Activated CD8-positive, alpha-beta memory T cell treated with anti-CD3 and anti-CD28 coated beads for 36 hours (primary cell): ENCODE results near the gene XIAP. TPM values are rescaled to one million over a fixed set of nuclear protein-coding genes. Genes with fewer than 3 reads are reported as not detected.
"Not testable (repeated sequence)": the region's sequence is repeated elsewhere in the genome, so short reads cannot be mapped to it uniquely, and the experiment has no call there.

Experiments used
- CTCF ChIA-PET: fragments of 350-600 bp; sonication (Branson Sonifier 250); formaldehyde crosslinking; loops from one replicate; lab custom pipeline; 2021; ENCODE audit warnings: antibody characterized with exemption; lab: Charles Lee
- POLR2A ChIA-PET: fragments of 350-600 bp; sonication (Branson Sonifier 250); formaldehyde crosslinking; loops from one replicate; lab custom pipeline; 2021; ENCODE audit warnings: antibody characterized with exemption; lab: Charles Lee
- total RNA-seq, 2 experiments: library from RNA; stranded (reverse); gene quantifications; one replicate each; pipeline ENCODE4 v1.2.3, GENCODE V29; 2021

The XIAP gene
- total RNA-seq, 2 experiments from 2014 or later: 36.7 to 37.2 TPM

GRCh38 chrX:123924186-123924585 is 64.3 kb downstream of the XIAP start:
- CTCF ChIA-PET: no interaction called here
- POLR2A ChIA-PET: no interaction called here

DNA sequence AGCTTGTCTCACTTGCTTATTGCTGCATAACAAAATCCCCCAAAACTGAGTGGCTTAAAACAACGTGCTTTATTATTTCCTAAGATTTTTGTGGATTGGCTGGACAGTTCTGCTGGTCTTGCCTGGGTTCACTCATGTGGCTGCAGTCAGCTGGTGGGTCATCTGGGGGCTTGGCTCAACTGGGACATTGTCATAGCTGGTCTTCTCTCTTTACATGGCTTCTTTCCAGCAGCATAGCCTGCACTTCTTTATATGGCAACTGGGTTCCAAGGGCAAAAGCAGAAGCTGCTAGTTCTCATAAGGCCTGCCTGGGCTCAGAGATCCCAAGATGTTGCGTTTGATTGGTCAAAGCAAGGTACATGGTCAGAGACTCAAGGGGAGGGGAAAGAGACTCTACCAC is 68.0 kb downstream of the XIAP start:
- CTCF ChIA-PET: no interaction called here
- POLR2A ChIA-PET: no interaction called here

DNA sequence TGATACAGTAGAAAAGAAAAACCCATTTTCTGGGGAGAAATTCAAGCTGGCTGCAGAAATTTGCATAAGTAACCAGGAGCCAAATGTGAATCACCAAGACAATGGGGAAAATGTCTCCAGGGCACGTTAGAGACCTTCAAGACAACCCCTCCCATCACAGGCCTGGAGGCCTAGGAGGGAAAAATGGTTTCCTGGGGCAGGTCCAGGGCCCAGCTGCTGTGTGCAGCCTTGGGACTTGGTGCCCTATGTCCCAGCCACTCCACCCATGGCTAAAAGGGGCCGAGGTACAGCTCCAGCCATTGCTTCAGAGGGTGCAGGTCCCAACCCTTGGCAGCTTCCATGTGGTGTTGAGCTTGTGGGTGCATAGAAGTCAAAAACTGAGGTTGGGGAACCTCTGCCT is 72.2 kb downstream of the XIAP start:
- CTCF ChIA-PET: not testable (repeated sequence)

GRCh38 chrX:123943074-123943473 is 83.2 kb downstream of the XIAP start:
- ChIA-PET POLR2A (interaction anchor here (0.5 kb wide), 1 partner anchor 165 kb away, joined by 8 read pairs; no protein-coding TSS in a partner anchor), CTCF (no interaction called here)

More for the DNA sequence above, 72.2 kb downstream of the XIAP start:
- POLR2A ChIA-PET: not testable (repeated sequence)

DNA sequence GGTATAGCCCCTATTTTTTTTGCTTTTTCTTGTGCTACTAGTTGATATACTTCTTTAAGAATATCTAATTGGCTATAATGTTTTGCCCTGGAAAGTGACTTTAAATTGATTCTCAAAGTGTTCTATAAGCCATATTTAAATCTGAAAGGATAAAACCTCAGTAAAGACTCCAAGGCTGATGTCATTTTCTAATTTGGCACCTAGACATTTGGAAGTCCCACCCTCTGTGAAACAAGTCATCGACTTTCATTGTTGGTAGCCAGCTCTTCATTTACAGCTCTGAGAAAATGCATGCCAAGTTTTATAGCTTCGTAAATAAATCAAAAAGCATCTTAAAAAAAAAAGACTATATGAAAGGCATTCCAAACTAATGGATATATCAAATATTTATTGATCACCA is 83.6 kb downstream of the XIAP start:
- CTCF ChIA-PET: no interaction called here

GRCh38 chrX:123949846-123950245 is 90.0 kb downstream of the XIAP start:
- ChIA-PET CTCF (no interaction called here), POLR2A (no interaction called here)

More for the DNA sequence above, 83.6 kb downstream of the XIAP start:
- POLR2A ChIA-PET: no interaction called here

- ChIA-PET POLR2A (interaction anchor here (0.6 kb wide), 1 partner anchor 47 kb away, joined by 10 read pairs; no protein-coding TSS in a partner anchor), CTCF (interaction anchor here (1.6 kb wide), 1 partner anchor 127 kb away, joined by 3 read pairs; no protein-coding TSS in a partner anchor)
Measured at GRCh38 chrX:123959281-123960063, 99.6 kb downstream of the XIAP start.

GRCh38 chrX:123960956-123961267 is 101.1 kb downstream of the XIAP start:
- ChIA-PET CTCF (interaction anchor here (0.6 to 1.6 kb wide), 10 partner anchors 38 to 544 kb away, joined by 3 to 5 read pairs (median 4); partner anchors contain the start of gene XIAP), POLR2A (interaction anchor here (0.7 kb wide), 2 partner anchors 13 to 106 kb away, joined by 5 to 10 read pairs; no protein-coding TSS in a partner anchor)

DNA sequence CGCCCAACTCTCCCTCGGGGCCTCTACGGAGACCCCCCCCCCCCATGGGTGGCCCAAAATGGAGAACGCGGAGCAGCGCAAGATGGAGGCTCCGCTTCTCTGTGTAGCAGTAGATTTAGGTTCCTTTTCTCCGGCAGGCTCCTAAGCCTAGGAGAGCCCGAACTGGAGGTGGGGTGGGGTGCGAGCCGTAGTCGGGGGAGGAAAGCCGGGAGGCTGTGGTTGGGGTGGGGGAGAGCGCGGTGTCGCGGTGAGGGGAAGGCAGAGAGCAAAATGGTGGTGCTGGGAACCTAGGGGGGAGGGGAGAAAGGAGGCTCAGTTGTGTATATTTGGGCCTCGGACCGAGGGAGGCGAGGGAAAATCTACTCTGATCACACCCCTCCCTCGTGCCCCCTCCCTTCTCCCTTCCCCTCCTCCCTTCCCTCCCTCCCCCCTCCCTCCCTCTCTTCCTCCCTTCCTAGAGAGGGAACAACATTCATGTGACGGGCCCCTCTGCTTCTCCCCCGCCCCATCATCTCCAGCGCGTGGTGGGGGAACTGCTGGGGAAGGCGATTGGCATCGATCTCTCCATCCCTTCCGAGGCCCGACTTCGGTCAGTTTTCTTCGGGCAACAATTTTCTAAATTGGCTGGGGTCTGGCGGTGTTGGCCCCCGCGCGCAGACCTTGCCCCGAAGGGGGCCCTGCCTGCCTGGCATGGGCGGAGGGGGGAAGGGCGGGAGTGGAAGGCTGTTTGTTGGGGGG is 101.6 kb downstream of the XIAP start, which contains the start of gene STAG2:
TSS of gene STAG2 (plus strand) at position 439 of the 738 bp plus-strand sequence. CDS start 60,922 bp downstream, outside the sequence.
- ChIA-PET CTCF (interaction anchor here (0.9 kb wide), 1 partner anchor 72 kb away, joined by 3 read pairs; no protein-coding TSS in a partner anchor), POLR2A (interaction anchor here (0.6 to 0.9 kb wide), 2 partner anchors 63 to 94 kb away, joined by 4 read pairs; no protein-coding TSS in a partner anchor)

DNA sequence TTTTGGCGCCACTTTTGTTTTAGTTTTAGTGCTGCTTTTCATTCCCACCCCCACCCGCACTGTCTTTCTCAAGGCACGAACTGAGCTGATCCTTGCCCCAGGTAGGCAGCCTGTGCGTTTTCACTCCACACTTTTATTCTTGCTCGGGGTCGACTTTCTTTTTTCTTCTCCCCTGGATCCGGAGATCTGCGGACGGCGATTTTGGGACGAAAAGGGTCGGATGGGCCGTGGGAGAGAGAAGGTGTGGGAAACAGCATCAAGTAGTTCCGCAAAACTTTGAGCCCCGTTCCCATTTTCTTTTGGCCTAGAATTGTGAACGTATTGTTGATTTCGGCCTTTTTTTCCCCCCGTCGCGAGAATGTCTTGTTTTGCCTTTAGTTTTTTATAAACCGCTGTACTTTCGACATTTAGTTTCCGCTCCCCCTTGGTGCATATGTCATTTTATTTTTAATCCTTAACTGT is 102.2 kb downstream of the XIAP start:
- CTCF ChIA-PET: interaction anchor here (0.9 kb wide), 1 partner anchor 182 kb away, joined by 3 read pairs; no protein-coding TSS in a partner anchor
- POLR2A ChIA-PET: interaction anchor here (0.6 to 1.4 kb wide), 3 partner anchors 15 to 93 kb away, joined by 4 to 6 read pairs (median 4); no protein-coding TSS in a partner anchor

- ChIA-PET POLR2A (interaction anchor here (1.4 kb wide), 1 partner anchor 14 kb away, joined by 6 read pairs; no protein-coding TSS in a partner anchor), CTCF (interaction anchor here (0.9 kb wide), 1 partner anchor 182 kb away, joined by 3 read pairs; no protein-coding TSS in a partner anchor)
Measured at GRCh38 chrX:123962794-123963373, 103.0 kb downstream of the XIAP start.

Other genes with a start within 250 kb of the XIAP start
- gene THOC2, start 127.0 kb upstream of the XIAP start, total RNA-seq: 10 to 100 TPM; 69.8 to 72.7 TPM
- gene STAG2, start 101.7 kb downstream of the XIAP start, total RNA-seq: 100 to 1,000 TPM; 117 to 126 TPM